Ecto neural progenitor cell (in vitro differentiated cells): Measurements from ENCODE around the gene TKFC.
"Not testable (repeated sequence)": the region's sequence is repeated elsewhere in the genome, so short reads cannot be mapped to it uniquely, and the experiment has no call there.

Experiments used
- DNase-seq: peaks from one replicate; pipeline ENCODE4 v3.0.0-alpha.2; 2018; ENCODE audit warnings: low spot score

TKFC gene

GRCh38 chr11:61368646-61369045 lies 35.6 kb downstream of the TKFC start:
- no peak for DNase-seq

GRCh38 chr11:61369372-61370348 lies 36.6 kb downstream of the TKFC start:
- DNase-seq: no peak

DNA sequence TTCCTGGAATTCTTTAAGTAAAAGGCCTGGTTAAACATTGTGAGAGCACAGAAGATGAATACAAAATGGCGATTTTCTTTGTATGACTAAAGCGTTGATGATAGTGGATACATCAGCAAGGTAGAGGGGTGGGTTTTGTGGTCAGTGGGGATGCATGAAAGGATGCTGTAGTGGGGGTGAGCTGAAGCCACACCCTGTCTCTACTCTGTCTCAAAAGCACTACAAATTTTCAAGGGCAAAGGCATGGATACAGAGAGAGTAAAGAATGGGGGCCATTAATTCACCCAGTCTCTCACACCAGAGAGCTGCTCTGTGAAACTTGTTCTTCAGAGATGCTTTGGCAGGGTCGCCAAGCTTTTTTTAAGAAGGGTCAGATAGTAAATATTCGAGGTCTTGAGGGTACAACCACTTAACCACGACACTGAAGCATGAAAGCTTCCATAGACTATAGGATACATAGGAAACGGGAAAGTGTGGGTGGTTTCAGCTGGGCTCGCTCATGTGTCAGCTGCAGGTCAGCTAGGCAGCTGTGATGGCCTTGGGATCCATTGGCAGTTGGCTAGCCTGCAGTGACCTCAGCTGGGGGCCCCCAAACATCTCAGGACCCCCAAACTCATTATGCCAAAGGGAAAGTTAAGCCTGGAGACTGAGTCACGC lies 37.4 kb downstream of the TKFC start:
- DNase-seq: no peak

DNA sequence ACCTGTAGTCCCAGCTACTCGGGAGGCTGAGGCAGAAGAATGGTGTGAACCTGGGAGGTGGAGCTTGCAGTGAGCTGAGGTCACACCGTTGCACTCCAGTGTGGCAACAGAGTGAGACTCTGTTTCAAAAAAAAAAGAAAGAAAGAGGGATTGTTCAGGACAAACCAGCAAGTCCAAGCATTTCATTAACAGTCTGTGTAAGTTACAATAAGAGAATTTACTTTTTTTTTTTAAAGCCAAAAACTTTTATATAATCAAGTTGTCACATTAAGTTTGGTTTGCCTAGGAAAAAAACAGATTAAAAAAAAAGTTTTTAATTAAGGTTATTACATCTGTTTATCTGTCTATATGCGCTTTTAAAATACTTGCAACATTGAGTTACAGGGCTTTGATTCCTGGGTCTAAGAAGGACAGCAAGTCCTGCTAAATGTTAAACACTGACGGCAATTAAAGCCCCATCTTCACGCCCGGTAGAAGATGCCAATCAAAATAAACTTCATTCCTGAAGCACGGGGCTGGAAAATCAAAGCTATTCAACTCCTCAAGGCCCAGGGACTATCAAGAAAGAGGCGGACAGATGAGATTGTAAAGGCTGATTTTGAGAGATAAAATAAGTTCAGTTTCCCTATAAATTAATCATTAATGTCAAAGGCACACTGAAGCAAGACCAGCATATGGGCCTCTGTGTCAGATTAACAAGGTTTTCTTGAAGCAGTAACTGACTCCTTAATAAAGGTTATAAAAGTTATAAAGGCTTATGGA lies 39.8 kb downstream of the TKFC start:
- no peak for DNase-seq

GRCh38 chr11:61375761-61376108 lies 42.7 kb downstream of the TKFC start:
- DNase-seq: no peak

GRCh38 chr11:61377461-61378160 lies 44.6 kb downstream of the TKFC start:
- no peak for DNase-seq

DNA sequence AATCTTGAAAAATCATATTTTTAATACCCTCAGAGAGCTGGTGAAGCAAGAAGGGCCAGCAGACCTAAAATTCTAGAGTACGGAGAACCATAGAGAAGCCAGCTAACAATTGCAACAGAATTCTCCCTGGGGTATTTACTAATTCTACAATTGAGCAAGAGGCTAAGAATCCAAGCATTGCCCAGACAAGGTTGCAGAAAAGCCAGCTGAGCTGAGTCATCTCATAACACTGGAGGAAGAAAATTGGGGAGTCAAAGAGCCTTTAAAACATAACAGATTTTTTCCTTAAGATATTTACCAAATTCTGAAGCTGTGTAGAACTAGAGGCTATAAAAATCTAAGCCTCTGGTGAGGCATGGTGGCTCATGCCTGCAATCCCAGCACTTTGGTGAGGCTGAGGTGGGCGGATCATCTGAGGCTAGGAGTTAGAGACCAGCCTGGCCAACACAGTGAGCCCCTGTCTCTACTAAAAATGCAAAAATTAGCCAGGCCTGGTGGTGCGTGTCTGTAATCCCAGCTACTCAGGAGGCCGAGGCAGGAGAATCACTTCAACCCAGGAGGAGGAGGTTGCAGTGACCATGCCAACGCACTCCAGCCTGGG lies 45.8 kb downstream of the TKFC start:
- no peak for DNase-seq

GRCh38 chr11:61380884-61381283 lies 47.9 kb downstream of the TKFC start:
- no peak for DNase-seq

GRCh38 chr11:61383859-61384258 lies 50.8 kb downstream of the TKFC start:
- DNase-seq: not testable (repeated sequence)

DNA sequence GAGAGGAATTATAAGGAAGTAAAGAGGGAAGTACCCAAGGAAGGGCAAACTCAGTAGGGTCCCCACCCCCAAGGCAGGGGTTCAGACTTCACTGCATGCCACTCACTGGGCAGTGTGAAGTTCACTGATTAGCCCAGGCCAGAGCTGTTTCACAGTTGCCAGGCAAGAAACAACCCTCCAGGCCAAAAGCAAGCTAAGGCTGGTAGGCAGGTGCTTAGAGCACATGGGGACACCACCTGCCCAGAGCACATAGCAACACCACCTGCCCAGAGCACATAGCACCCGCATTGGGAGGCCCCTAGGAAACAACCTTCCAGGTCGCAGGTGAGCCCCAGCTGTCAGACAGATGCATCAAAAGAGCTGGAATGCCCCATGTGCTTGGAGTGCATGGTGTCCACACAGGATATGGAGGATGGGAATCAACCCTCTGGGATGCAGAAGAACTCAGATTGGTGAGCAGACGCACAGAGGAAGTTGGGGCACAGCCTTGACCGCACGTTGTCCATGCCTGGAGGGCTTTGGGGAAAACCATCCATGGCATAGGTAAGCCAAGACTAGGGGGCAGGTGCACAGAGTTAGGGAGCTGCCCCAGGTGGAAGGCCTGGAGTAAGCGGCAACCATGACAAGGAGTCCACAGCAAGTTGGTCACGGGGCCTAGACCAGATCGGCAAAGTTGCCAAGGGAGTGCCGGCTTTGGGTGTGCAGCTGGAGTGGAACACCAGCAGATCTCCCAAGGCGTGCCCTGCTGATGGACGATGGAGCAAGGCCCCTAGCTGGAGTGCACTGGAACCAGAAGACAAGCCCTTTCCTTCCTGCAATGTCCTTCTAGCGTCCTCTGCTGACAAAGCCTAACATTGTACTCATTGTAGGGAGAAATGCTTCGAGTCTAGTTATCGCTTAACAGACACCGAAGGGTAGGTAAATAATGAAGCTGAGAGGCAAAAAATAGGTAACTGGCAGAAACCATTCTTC lies 51.5 kb downstream of the TKFC start:
- DNase-seq: no peak

GRCh38 chr11:61390161-61390560 lies 57.1 kb downstream of the TKFC start:
- DNase-seq: no peak

DNA sequence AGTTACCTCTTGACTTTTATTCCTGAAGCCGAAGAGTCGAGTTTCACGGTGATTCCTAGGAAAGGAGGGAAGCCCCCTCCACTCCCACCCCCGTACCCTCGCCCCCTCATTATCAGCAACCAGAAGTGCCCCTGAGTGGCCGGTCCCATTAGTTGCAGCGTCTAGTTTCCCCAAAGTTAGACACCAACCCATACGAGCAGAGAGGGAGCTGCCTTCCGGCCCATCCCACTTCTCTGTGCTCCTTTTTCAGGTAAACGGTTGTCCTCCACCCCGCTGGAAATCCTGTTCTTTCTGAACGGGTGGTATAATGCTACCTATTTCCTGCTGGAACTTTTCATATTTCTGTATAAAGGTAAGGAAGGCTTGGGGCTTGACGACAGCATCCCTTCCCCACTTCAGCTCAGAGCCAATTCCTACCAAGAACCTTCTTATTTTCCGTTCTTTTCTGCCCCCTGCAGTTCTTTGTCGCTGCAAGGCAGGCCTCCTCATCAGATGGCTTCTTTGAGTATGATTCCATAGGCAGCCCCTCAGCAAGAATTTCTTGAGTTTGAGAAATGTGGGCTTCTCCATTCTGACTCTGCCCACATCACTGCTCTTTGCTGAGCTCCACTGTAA lies 60.1 kb downstream of the TKFC start:
- DNase-seq: no peak
